DOHH2 (cell line): ENCODE data around the gene ETFA.

Source experiments
- EZH2phosphoT487 ChIP-seq: fragments of 200-600 bp; sonication (generic); IDR thresholded peaks from 2 replicates; pipeline ENCODE4 v1.6.1; 2017; ENCODE audit warnings: borderline replicate concordance, mild to moderate bottlenecking, antibody characterized with exemption, low read length, moderate library complexity, mixed read lengths
- TF ChIP-seq, protein P1 (sequence below): fragments of 200-600 bp; sonication (generic); IDR thresholded peaks from one replicate; pipeline ENCODE4 v1.5.1; 2014; ENCODE audit warnings: antibody characterized with exemption, mild to moderate bottlenecking, low read depth, low read length; ENCODE audit not compliant: poor library complexity, severe bottlenecking

DNA sequence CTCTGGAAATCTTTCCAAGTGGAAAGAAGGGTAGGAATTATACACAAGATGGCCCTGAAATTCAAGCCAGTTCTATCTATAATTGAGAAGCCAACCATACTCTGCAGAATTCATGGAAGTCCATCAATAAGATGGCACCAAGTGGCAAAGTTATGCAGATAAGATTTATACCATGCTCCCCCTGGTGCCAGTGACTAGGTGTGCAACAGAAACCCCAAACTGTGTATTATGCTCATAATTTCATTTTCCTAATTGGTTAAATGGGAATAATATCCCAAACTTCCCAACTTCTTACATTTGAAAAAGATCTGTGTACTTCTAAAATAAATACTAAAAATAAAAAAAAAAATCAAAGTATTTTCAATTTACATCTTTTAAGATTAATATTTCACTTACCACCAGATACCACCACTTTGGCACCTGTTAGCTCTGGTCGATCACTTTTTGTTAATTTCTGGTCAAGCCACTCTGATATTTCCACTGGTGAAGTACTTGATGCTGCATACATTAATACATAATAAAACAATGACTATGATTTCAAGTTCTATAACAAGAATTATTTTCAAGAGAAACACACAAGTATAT lies 25.9 kb downstream of the ETFA start:
- TF ChIP-seq, protein P1, sequence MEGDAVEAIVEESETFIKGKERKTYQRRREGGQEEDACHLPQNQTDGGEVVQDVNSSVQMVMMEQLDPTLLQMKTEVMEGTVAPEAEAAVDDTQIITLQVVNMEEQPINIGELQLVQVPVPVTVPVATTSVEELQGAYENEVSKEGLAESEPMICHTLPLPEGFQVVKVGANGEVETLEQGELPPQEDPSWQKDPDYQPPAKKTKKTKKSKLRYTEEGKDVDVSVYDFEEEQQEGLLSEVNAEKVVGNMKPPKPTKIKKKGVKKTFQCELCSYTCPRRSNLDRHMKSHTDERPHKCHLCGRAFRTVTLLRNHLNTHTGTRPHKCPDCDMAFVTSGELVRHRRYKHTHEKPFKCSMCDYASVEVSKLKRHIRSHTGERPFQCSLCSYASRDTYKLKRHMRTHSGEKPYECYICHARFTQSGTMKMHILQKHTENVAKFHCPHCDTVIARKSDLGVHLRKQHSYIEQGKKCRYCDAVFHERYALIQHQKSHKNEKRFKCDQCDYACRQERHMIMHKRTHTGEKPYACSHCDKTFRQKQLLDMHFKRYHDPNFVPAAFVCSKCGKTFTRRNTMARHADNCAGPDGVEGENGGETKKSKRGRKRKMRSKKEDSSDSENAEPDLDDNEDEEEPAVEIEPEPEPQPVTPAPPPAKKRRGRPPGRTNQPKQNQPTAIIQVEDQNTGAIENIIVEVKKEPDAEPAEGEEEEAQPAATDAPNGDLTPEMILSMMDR, result peak; percentile 36
- TF ChIP-seq EZH2phosphoT487, result no peak
